Activated B cell treated with CpG ODN at 0.5 μM for 24 hours (primary cell): ENCODE data around the gene C1QC. TPM values are rescaled to one million over a fixed set of nuclear protein-coding genes. Genes with fewer than 3 reads are reported as not detected.

Experiments used
- ATAC-seq: fragments of 200-7000 bp; cut with Tn5 transposase; one replicate; pipeline ENCODE4 v1.10.0; 2021; ENCODE audit warnings: low read depth, mild to moderate bottlenecking, moderate library complexity
- CTCF ChIA-PET: fragments of 350-600 bp; sonication (Branson Sonifier 250); formaldehyde crosslinking; loops from one replicate; lab custom pipeline; 2021; ENCODE audit warnings: antibody characterized with exemption; lab: Charles Lee
- POLR2A ChIA-PET: fragments of 350-600 bp; sonication (Branson Sonifier 250); formaldehyde crosslinking; loops from one replicate; lab custom pipeline; 2021; ENCODE audit warnings: antibody characterized with exemption; lab: Charles Lee
- DNase-seq: peaks from one replicate; pipeline ENCODE4 v3.0.0; 2022
- H3K27ac Mint-ChIP-seq: one replicate; pipeline ENCODE4 v1.8.0; 2020; ENCODE audit warnings: mixed read lengths
- H3K27me3 Mint-ChIP-seq: one replicate; pipeline ENCODE4 v1.8.0; 2021; ENCODE audit warnings: mixed read lengths
- H3K36me3 Mint-ChIP-seq: one replicate; pipeline ENCODE4 v1.8.0; 2021; ENCODE audit warnings: low read depth, mixed read lengths
- H3K4me1 Mint-ChIP-seq: one replicate; pipeline ENCODE4 v1.8.0; 2021; ENCODE audit warnings: mixed read lengths
- H3K4me3 Mint-ChIP-seq: one replicate; pipeline ENCODE4 v1.8.0; 2020; ENCODE audit warnings: mild to moderate bottlenecking, mixed read lengths
- H3K9me3 Mint-ChIP-seq: one replicate; pipeline ENCODE4 v1.8.0; 2020; ENCODE audit warnings: mixed read lengths
- CTCF ChIP-seq: fragments of 200-600 bp; IDR thresholded peaks from one replicate; pipeline ENCODE4 v1.8.0; 2022; ENCODE audit warnings: antibody characterized with exemption, mild to moderate bottlenecking
- intact Hi-C: fragments of 100-400 bp; cut with micrococcal nuclease; formaldehyde crosslinking; loops from one replicate; pipeline ENCODE4 v1.15.1; 2024
- total RNA-seq: library from RNA; stranded (reverse); gene quantifications from 2 replicates; pipeline ENCODE4 v1.2.3, GENCODE V29; 2022

Gene C1QC
- total RNA-seq, 1 donor from 2014 or later: not detected

- Mint-ChIP-seq H3K36me3 (no peaks in the 10 kb centered on the region), H3K4me1 (no peaks in the 10 kb centered on the region), H3K4me3 (no peak overlapping the region), H3K9me3 (no peaks in the 10 kb centered on the region), H3K27me3 (peaks cover 12% of the 10 kb centered on the region), H3K27ac (no peak overlapping the region)
- intact Hi-C loops: no loop called here
- DNase-seq (no peak), ATAC-seq (no peak)
- ChIA-PET CTCF (no interaction called here), POLR2A (no interaction called here)
- no peak for TF ChIP-seq CTCF
Measured at GRCh38 chr1:22638476-22639234, 4.8 kb upstream of the C1QC start.

GRCh38 chr1:22639286-22639685 is 4.1 kb upstream of the C1QC start:
- Mint-ChIP-seq H3K36me3 (no peaks in the 10 kb centered on the region), H3K27me3 (peaks cover 11% of the 10 kb centered on the region)
- POLR2A ChIA-PET: no interaction called here

GRCh38 chr1:22641247-22641646 is 2.2 kb upstream of the C1QC start:
- Mint-ChIP-seq H3K36me3 (no peaks in the 10 kb centered on the region), H3K9me3 (no peaks in the 10 kb centered on the region), H3K4me1 (no peaks in the 10 kb centered on the region), H3K27me3 (peaks cover 15% of the 10 kb centered on the region), H3K4me3 (no peak overlapping the region), H3K27ac (no peak overlapping the region)
- ATAC-seq: no peak
- TF ChIP-seq CTCF: no peak
- POLR2A ChIA-PET: no interaction called here
- CTCF ChIA-PET: interaction anchor here (0.7 to 1.4 kb wide), 7 partner anchors 209 to 549 kb away, joined by 3 to 4 read pairs (median 3); no protein-coding TSS in a partner anchor
- intact Hi-C loops: loop anchor here (5.0 kb wide), 1 partner anchor 549 kb away; no protein-coding TSS in a partner anchor
- DNase-seq: no peak

More at GRCh38 chr1:22639286-22639685, 4.1 kb upstream of the C1QC start:
- H3K9me3 Mint-ChIP-seq: no peaks in the 10 kb centered on the region
- CTCF ChIA-PET: interaction anchor here (1.6 kb wide), 1 partner anchor 508 kb away, joined by 3 read pairs; no protein-coding TSS in a partner anchor
- no peaks in the 10 kb centered on the region for H3K4me1 Mint-ChIP-seq
- DNase-seq (no peak), ATAC-seq (no peak)
- no peak overlapping the region for H3K27ac Mint-ChIP-seq
- no peak for TF ChIP-seq CTCF
- intact Hi-C loops: no loop called here
- H3K4me3 Mint-ChIP-seq: no peak overlapping the region

- Mint-ChIP-seq H3K9me3 (no peaks in the 10 kb centered on the region), H3K27me3 (peaks cover 16% of the 10 kb centered on the region), H3K4me3 (no peak overlapping the region), H3K27ac (no peak overlapping the region), H3K36me3 (no peaks in the 10 kb centered on the region), H3K4me1 (no peaks in the 10 kb centered on the region)
- ChIA-PET POLR2A (interaction anchor here (0.5 kb wide), 1 partner anchor 587 kb away, joined by 6 read pairs; no protein-coding TSS in a partner anchor), CTCF (interaction anchor here (1.0 to 1.4 kb wide), 7 partner anchors 210 to 549 kb away, joined by 3 to 4 read pairs (median 3); no protein-coding TSS in a partner anchor)
- peak; percentile 28 for TF ChIP-seq CTCF
- peak; percentile 93 for ATAC-seq
- DNase-seq: peak; percentile 67
- intact Hi-C loops: loop anchor here (1.0 to 5.0 kb wide), 2 partner anchors 537 to 550 kb away; no protein-coding TSS in a partner anchor
Measured at GRCh38 chr1:22641906-22642636, 1.4 kb upstream of the C1QC start.

- ATAC-seq: no peak
- intact Hi-C loops: loop anchor here (5.0 kb wide), 1 partner anchor 552 kb away; no protein-coding TSS in a partner anchor
Measured at GRCh38 chr1:22643928-22644327, 495 bp downstream of the C1QC start.

More at GRCh38 chr1:22643928-22644327, 495 bp downstream of the C1QC start:
- no peaks in the 10 kb centered on the region for H3K36me3 Mint-ChIP-seq
- H3K4me1 Mint-ChIP-seq: no peaks in the 10 kb centered on the region
- TF ChIP-seq CTCF: no peak
- ChIA-PET CTCF (no interaction called here), POLR2A (no interaction called here)
- H3K4me3 Mint-ChIP-seq: no peak overlapping the region
- peaks cover 14% of the 10 kb centered on the region for H3K27me3 Mint-ChIP-seq
- H3K9me3 Mint-ChIP-seq: no peaks in the 10 kb centered on the region
- no peak for DNase-seq
- no peak overlapping the region for H3K27ac Mint-ChIP-seq
